Stimulated activated CD8-positive, alpha-beta memory T cell treated with anti-CD3 and anti-CD28 coated beads, Interleukin-12 subunit alpha, Interleukin-12 subunit beta, amount 100 ng/mL, for 4 hours (primary cell): Measurements from ENCODE around the gene TMPRSS11A.

Experiments used
- DNase-seq: peaks from one replicate; pipeline ENCODE4 v3.0.0-alpha.2; 2020; ENCODE audit warnings: low read depth

TMPRSS11A gene

GRCh38 chr4:67963356-67963755, at the start of gene TMPRSS11A:
TSS of gene TMPRSS11A (minus strand) at chr4:67963493. CDS start at chr4:67963393, 100 bp downstream.
- no peak for DNase-seq

GRCh38 chr4:68011684-68012083, 48.4 kb upstream of the TMPRSS11A start:
- DNase-seq = no peak

GRCh38 chr4:68002906-68003305, 39.6 kb upstream of the TMPRSS11A start:
- DNase-seq = no peak

GRCh38 chr4:67996127-67996526, 32.8 kb upstream of the TMPRSS11A start:
- no peak for DNase-seq

GRCh38 chr4:67988991-67989390, 25.7 kb upstream of the TMPRSS11A start:
- no peak for DNase-seq

GRCh38 chr4:67983333-67983732, 20.0 kb upstream of the TMPRSS11A start:
- no peak for DNase-seq

GRCh38 chr4:67980512-67980911, 17.2 kb upstream of the TMPRSS11A start:
- DNase-seq = no peak

GRCh38 chr4:67973608-67974007, 10.3 kb upstream of the TMPRSS11A start:
- DNase-seq = no peak

- no peak for DNase-seq
Measured at GRCh38 chr4:67954890-67955289, 8.4 kb downstream of the TMPRSS11A start.

- DNase-seq = no peak
Measured at GRCh38 chr4:67941074-67941473, 22.2 kb downstream of the TMPRSS11A start.

GRCh38 chr4:67940506-67940905, 22.8 kb downstream of the TMPRSS11A start:
- DNase-seq = no peak

GRCh38 chr4:67939195-67939594, 24.1 kb downstream of the TMPRSS11A start:
- no peak for DNase-seq

GRCh38 chr4:67935888-67936287, 27.4 kb downstream of the TMPRSS11A start:
- no peak for DNase-seq

GRCh38 chr4:67934628-67935027, 28.7 kb downstream of the TMPRSS11A start:
- DNase-seq = no peak

GRCh38 chr4:67933755-67934154, 29.5 kb downstream of the TMPRSS11A start:
- DNase-seq = no peak

- no peak for DNase-seq
Measured at GRCh38 chr4:67933038-67933437, 30.3 kb downstream of the TMPRSS11A start.

- no peak for DNase-seq
Measured at GRCh38 chr4:67931256-67931655, 32.0 kb downstream of the TMPRSS11A start.

GRCh38 chr4:67929426-67929825, 33.9 kb downstream of the TMPRSS11A start:
- no peak for DNase-seq

- no peak for DNase-seq
Measured at GRCh38 chr4:67928546-67928945, 34.7 kb downstream of the TMPRSS11A start.

- DNase-seq = no peak
Measured at GRCh38 chr4:67927251-67927650, 36.0 kb downstream of the TMPRSS11A start.

GRCh38 chr4:67926485-67926884, 36.8 kb downstream of the TMPRSS11A start:
- no peak for DNase-seq

- DNase-seq = no peak
Measured at GRCh38 chr4:67922697-67923096, 40.6 kb downstream of the TMPRSS11A start.

- DNase-seq = no peak
Measured at GRCh38 chr4:67918428-67918827, 44.9 kb downstream of the TMPRSS11A start.

GRCh38 chr4:67915400-67915966, 47.8 kb downstream of the TMPRSS11A start:
- no peak for DNase-seq

GRCh38 chr4:67912080-67912479, 51.2 kb downstream of the TMPRSS11A start:
- no peak for DNase-seq
